GM12875 (cell line): ENCODE results near the gene HSD17B12.

Experiments used
- H3K4me3 ChIP-seq: one replicate; pipeline ENCODE4 v1.5.1; 2011; ENCODE audit warnings: low read depth, low read length, control low read depth
- CTCF ChIP-seq: IDR thresholded peaks from 2 replicates; pipeline ENCODE4 v1.5.1; 2011; ENCODE audit warnings: low read depth, mild to moderate bottlenecking, control low read depth, inconsistent platforms, low read length, moderate library complexity, borderline replicate concordance; ENCODE audit not compliant: insufficient read depth

HSD17B12 gene

DNA sequence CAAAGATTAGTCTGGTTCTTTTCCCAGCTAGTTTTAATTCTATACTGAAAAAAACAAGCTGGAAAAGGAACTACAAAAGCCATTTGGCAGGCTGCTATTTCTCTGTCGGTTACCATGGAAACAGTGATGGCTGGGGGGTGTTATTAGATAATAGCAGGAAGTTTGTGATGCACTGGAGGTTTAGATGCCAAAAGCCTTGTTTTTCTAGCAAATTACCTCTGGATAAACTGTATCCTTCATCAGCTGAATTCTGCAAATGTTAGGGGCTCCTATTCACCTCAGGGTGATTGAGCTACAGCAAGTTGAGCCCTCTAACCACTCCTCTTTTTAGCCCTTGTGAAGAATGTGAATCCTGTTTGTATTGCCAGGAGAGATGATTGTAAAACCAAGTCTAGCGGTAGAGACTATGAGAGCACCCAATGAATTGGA, 225.3 kb downstream of the HSD17B12 start:
- no peak for TF ChIP-seq CTCF
- H3K4me3 ChIP-seq = no peak overlapping the region
